Measurements from ENCODE around the gene MTHFD2L. TPM values are rescaled to one million over a fixed set of nuclear protein-coding genes. Genes with fewer than 3 reads are reported as not detected.
"Not testable (repeated sequence)": the region's sequence is repeated elsewhere in the genome, so short reads cannot be mapped to it uniquely, and the experiment has no call there.

MTHFD2L gene
- total RNA-seq, 4 donors from 2014 or later, result 13.1 to 22.9 (median 15.3) TPM

GRCh38 chr4:74339501-74339900 is 181.6 kb downstream of the MTHFD2L start:
- DNase-seq (ENCODE audit: low spot score in 2 of 2), result no peak

GRCh38 chr4:74340421-74340820 is 182.5 kb downstream of the MTHFD2L start:
- H3K9me3 ChIP-seq; DNase-seq (ENCODE audit: low spot score in 2 of 2); H3K27ac ChIP-seq; H3K36me3 ChIP-seq; H3K4me1 ChIP-seq; H3K27me3 ChIP-seq; H3K4me3 ChIP-seq: not testable (repeated sequence)

More at GRCh38 chr4:74339501-74339900, 181.6 kb downstream of the MTHFD2L start:
- no peaks in the 10 kb centered on the region for H3K36me3 ChIP-seq
- no peak for TF ChIP-seq CTCF (IDR thresholded peaks at IDR 0.05)
- TF ChIP-seq POLR2A (IDR thresholded peaks at IDR 0.05), result no peak
- H3K4me1 ChIP-seq, result no peaks in the 10 kb centered on the region
- no peak overlapping the region for H3K4me3 ChIP-seq
- H3K27me3 ChIP-seq, result no peaks in the 10 kb centered on the region
- H3K27ac ChIP-seq, result no peak overlapping the region
- H3K9me3 ChIP-seq, result peaks cover 8% of the 10 kb centered on the region

GRCh38 chr4:74344031-74344430 is 186.1 kb downstream of the MTHFD2L start:
- 67% methylated on average over 1 of the region's 1 CpG for WGBS
- no peak overlapping the region for H3K27ac ChIP-seq
- no peak overlapping the region for H3K4me3 ChIP-seq
- H3K9me3 ChIP-seq, result peaks cover 10% of the 10 kb centered on the region
- H3K36me3 ChIP-seq, result no peaks in the 10 kb centered on the region
- no peak for DNase-seq (ENCODE audit: low spot score in 2 of 2)
- no peaks in the 10 kb centered on the region for H3K27me3 ChIP-seq
- no peaks in the 10 kb centered on the region for H3K4me1 ChIP-seq
- TF ChIP-seq POLR2AphosphoS5 (IDR thresholded peaks at IDR 0.05), result no peak
- TF ChIP-seq POLR2A (IDR thresholded peaks at IDR 0.05), result no peak
- no peak for TF ChIP-seq CTCF (IDR thresholded peaks at IDR 0.05)
- no peak for TF ChIP-seq EP300 (IDR thresholded peaks at IDR 0.05)

Other genes starting within 250 kb of the MTHFD2L start
- gene PF4, start 176.1 kb upstream of the MTHFD2L start, total RNA-seq, result not detected
- not detected for gene PPBP, start 169.9 kb upstream of the MTHFD2L start, total RNA-seq
- gene CXCL5, start 159.4 kb upstream of the MTHFD2L start, total RNA-seq, result not detected
- gene CXCL3, start 119.4 kb upstream of the MTHFD2L start, total RNA-seq, result 1 to 10 TPM in 1 of 4 donors, not detected in 3; 1.0 TPM
- 10 to 100 TPM in 1 of 4 donors, 1 to 10 TPM in 3; 3.8 to 15.6 (median 6.9) TPM for gene CXCL2, start 58.9 kb upstream of the MTHFD2L start, total RNA-seq
- 10 to 100 TPM in 3 of 4 donors, 1 to 10 TPM in 1; 8.8 to 28.2 (median 16.5) TPM for gene EPGN, start 150.4 kb downstream of the MTHFD2L start, total RNA-seq
- 10 to 100 TPM in 2 of 4 donors, 1 to 10 TPM in 2; 9.4 to 63.8 (median 31.6) TPM for gene EREG, start 207.0 kb downstream of the MTHFD2L start, total RNA-seq